HL-60/S4 treated with retinoic acid at 250 ng/mL for 4 days and 3 days (cell line): ENCODE results near the gene CDKL2.
"Not testable (repeated sequence)": the region's sequence is repeated elsewhere in the genome, so short reads cannot be mapped to it uniquely, and the experiment has no call there.

ENCODE experiments used
- in situ Hi-C: fragments of 300-500 bp; cut with MboI; formaldehyde crosslinking; loops from 2 replicates; pipeline ENCODE4 v1.7.0; 2022; ENCODE audit warnings: low sequenced_read_pairs

The CDKL2 gene

DNA sequence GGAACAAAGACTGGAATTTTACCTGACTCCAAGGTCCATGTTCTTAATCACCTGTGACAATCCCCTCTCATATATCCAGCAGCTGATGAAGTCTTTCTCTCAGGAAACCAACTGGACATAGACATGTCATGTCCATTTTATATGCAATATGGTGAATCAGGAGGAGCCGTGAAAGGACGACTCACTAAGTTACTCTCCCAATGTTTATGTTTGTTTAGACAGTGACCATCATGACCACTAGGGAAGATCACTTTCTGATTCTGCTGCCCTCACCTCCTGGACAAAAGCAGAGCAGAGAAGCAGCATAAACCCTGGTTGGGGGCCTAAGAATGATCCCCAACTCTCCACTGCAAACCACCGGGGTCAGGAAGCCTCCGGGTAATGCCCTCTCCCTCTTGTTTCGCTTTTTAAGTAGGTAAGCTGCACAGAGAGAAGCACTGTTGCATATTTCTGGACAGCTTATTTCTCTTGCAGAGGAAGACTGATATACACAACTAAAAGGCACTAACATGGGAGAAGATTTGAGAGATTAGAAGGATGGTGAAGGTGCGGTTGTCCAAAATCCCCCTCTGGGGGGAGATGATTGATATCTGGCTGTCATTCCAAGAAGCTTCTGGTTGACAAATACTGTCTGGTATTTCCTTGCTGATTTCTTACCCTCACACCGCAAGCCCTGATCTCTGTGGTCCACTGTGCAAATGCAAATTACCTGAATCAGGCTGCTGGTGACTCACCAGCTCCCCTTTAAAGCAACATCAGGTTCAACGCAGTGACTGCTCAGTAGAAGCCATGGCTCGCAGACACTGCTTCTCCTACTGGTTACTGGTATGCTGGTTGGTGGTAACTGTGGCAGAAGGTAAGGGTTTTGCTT, 74.8 kb downstream of the CDKL2 start, which contains the start of gene ODAPH:
Gene ODAPH, plus strand, starts transcription at position 773 of the 871 bp plus-strand sequence. Its CDS starts 17 bp downstream, at position 790.
- in situ Hi-C loops = no loop called here

GRCh38 chr4:75552452-75552851, 77.9 kb downstream of the CDKL2 start:
- in situ Hi-C loops = no loop called here

- in situ Hi-C loops = no loop called here
Observed at GRCh38 chr4:75549019-75549418, 81.3 kb downstream of the CDKL2 start.

DNA sequence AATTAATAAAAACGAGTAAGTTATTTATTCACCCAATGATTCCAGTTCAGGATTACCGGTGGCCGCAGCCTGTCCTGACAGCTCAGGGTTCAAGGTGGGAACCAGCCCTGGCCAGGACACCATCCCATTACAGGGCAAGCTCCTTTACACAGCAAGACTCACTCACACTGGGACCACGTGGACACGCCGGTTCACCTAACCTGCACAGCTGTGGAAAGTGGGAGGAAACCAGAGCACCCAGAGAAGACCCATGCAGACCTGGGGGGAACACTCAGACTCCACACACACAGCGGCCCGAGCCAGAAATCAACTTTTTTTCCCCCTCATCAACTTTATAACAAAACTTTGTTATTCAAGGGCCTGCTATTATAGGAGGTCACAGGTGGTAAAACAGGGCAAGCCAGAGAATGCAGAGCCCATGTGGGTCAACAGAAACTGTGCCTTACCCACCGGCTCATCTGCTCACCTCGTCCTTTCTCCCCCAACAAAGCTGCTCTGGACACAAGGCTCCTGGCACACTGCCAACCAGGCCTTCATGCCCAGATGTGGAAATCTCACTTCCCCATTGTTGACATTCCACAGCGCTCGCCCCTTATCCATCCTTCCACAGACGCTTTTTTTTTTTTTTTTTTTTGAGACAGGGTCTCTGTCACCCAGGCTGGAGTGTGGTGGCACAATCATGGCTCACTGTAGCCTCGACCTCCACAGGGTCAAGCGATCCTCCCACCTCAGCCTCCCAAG, 82.5 kb downstream of the CDKL2 start:
- in situ Hi-C loops = no loop called here

GRCh38 chr4:75545526-75545925, 84.8 kb downstream of the CDKL2 start:
- in situ Hi-C loops = no loop called here

DNA sequence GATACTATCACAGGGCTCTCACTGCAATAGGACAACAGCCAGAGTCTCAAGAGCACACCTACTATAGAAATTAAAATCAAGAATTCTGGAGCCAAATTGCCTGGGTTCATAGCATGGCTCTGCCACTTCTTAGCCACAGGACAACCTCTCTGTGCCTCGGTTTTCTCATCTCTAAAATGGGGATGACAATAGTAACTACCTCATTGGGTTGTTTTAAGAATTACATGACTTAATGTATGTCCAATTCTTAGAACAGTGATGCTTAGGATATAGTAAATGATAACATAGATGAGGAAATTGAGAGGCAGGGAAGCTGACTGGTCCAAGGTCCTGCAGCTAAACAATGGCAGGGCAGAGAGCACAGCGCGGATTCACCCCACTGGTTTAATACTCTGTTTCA, 85.5 kb downstream of the CDKL2 start:
- in situ Hi-C loops = no loop called here

GRCh38 chr4:75544220-75544619, 86.1 kb downstream of the CDKL2 start:
- in situ Hi-C loops = not testable (repeated sequence)

DNA sequence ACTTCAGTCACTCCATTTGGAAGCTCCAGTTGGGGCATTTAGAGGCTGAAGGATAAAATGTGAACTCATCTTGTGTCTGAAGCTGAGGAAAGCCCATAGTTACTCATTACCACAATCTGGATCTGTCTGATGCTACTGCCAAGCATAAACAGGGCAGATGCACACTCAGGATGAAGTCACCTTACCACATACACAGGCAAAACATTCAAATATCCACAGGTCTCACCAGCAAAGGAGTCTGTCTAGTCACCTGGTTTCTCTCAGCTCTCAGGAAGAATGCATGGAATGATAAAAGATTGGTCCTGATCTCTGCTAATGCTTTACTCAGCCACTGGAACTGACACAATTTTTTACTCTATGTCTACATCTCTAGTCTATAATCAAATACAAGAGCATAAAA, 87.5 kb downstream of the CDKL2 start:
- in situ Hi-C loops = no loop called here

DNA sequence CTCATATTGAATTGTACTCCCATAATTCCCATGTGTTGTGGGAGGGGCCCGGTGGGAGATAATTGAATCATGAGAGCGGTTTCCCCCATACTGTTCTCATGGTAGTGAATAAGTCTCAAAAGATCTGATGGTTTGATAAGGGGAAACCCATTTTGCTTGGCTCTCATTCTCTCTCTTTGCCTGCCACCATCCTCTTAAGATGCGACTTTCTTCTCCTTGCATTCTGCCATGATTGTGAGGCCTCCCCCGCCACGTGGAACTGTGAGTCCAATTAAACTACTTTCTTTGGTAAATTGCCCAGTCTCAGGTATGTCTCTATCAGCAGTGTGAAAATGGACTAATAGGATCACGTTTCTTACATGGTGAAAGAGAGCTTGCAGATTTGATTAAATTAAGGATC, 93.0 kb downstream of the CDKL2 start:
- in situ Hi-C loops = not testable (repeated sequence)

GRCh38 chr4:75533926-75534325, 96.4 kb downstream of the CDKL2 start:
- in situ Hi-C loops = not testable (repeated sequence)

- in situ Hi-C loops = not testable (repeated sequence)
Observed at GRCh38 chr4:75533339-75533887, 96.9 kb downstream of the CDKL2 start.

- in situ Hi-C loops = not testable (repeated sequence)
Observed at GRCh38 chr4:75531536-75532143, 98.7 kb downstream of the CDKL2 start.

- in situ Hi-C loops = no loop called here
Observed at GRCh38 chr4:75530556-75531322, 99.6 kb downstream of the CDKL2 start.
